GM18907 (cell line): ENCODE measurements around the gene ADORA2A.

Source experiments
- ATAC-seq: cut with Tn5 transposase; IDR thresholded peaks from one replicate; pipeline ENCODE4 v1.9.1; 2021; ENCODE audit warnings: mild to moderate bottlenecking, moderate library complexity; ENCODE audit not compliant: unreplicated experiment

ADORA2A gene

GRCh38 chr22:24402460-24403192 is 24.8 kb upstream of the ADORA2A start:
- ATAC-seq: peak; percentile 40

- no peak for ATAC-seq
Observed at GRCh38 chr22:24403346-24403745, 24.1 kb upstream of the ADORA2A start.

- no peak for ATAC-seq
Observed at GRCh38 chr22:24404561-24405275, 22.7 kb upstream of the ADORA2A start.

GRCh38 chr22:24405631-24406321 is 21.6 kb upstream of the ADORA2A start:
- no peak for ATAC-seq

- no peak for ATAC-seq
Observed at GRCh38 chr22:24406322-24407277, 20.8 kb upstream of the ADORA2A start.

GRCh38 chr22:24407278-24407665 is 20.1 kb upstream of the ADORA2A start:
- ATAC-seq: no peak

GRCh38 chr22:24407884-24408283 is 19.5 kb upstream of the ADORA2A start:
- no peak for ATAC-seq

- ATAC-seq: no peak
Observed at GRCh38 chr22:24408630-24409029, 18.8 kb upstream of the ADORA2A start.

- ATAC-seq: no peak
Observed at GRCh38 chr22:24409707-24410106, 17.7 kb upstream of the ADORA2A start.

GRCh38 chr22:24410110-24410856 is 17.1 kb upstream of the ADORA2A start:
- ATAC-seq: no peak

GRCh38 chr22:24411256-24412004 is 16.0 kb upstream of the ADORA2A start:
- ATAC-seq: no peak

- no peak for ATAC-seq
Observed at GRCh38 chr22:24412274-24412673, 15.1 kb upstream of the ADORA2A start.

- ATAC-seq: no peak
Observed at GRCh38 chr22:24413271-24413670, 14.1 kb upstream of the ADORA2A start.

- no peak for ATAC-seq
Observed at GRCh38 chr22:24413736-24414385, 13.5 kb upstream of the ADORA2A start.

GRCh38 chr22:24414523-24414922 is 12.9 kb upstream of the ADORA2A start:
- ATAC-seq: no peak

- no peak for ATAC-seq
Observed at GRCh38 chr22:24414984-24415945, 12.1 kb upstream of the ADORA2A start.

- no peak for ATAC-seq
Observed at GRCh38 chr22:24416095-24416494, 11.3 kb upstream of the ADORA2A start.

- ATAC-seq: no peak
Observed at GRCh38 chr22:24416611-24417010, 10.8 kb upstream of the ADORA2A start.
